Right cardiac atrium (tissue), 5 donors: Measurements from ENCODE around the gene HPRT1. TPM values are rescaled to one million over a fixed set of nuclear protein-coding genes. Genes with fewer than 3 reads are reported as not detected.

Source experiments
- ATAC-seq, 2 donors: fragments of 200-7000 bp; cut with Tn5 transposase; one replicate each; pipeline versions ENCODE4 v1.8.0 to v1.9.1; 2020; ENCODE audit warnings: moderate library complexity in 2 of 2, mild to moderate bottlenecking in 1 of 2
- DNase-seq, 3 donors: peaks; one replicate each; pipeline ENCODE4 v3.0.0-alpha.2; 2020
- H3K27ac ChIP-seq: one replicate; pipeline ENCODE4 v1.5.1; 2013; ENCODE audit warnings: mild to moderate bottlenecking, low read length, control low read depth, moderate library complexity
- H3K27me3 ChIP-seq: one replicate; pipeline ENCODE4 v1.6.1; 2013; ENCODE audit not compliant: control insufficient read depth, insufficient read depth
- H3K4me1 ChIP-seq: one replicate; pipeline ENCODE4 v1.6.1; 2013; ENCODE audit warnings: low read length; ENCODE audit not compliant: control insufficient read depth, insufficient read depth
- H3K4me3 ChIP-seq: one replicate; pipeline ENCODE4 v1.5.1; 2013; ENCODE audit warnings: low read length, control low read depth
- H3K9me3 ChIP-seq: one replicate; pipeline ENCODE4 v1.6.1; 2013; ENCODE audit warnings: low read length; ENCODE audit not compliant: control insufficient read depth
- WGBS: extraction: QIAGEN DNeasy Blood & Tissue Kit; methylation state at CpG from one replicate; pipeline ENCODE4 v1.1.7; 2013; 5-methylcytosine and 5-hydroxymethylcytosine counted together
- intact Hi-C, 4 donors: fragments of 100-400 bp; cut with DNase I; formaldehyde crosslinking; loops; one replicate each; pipeline versions ENCODE4 v1.11.0 to v1.14.0; 2022 to 2023
- long read RNA-seq, 4 donors: library from polyadenylated mRNA; unstranded; transcript quantifications; one replicate each; pipeline ENCODE4 v2.0.0, GENCODE V29; 2020 to 2021
- polyA plus RNA-seq: library from polyadenylated mRNA; stranded (reverse); fragments of 200-250 nt; gene quantifications from one replicate; pipeline ENCODE4 v1.2.3, GENCODE V29; 2013
- total RNA-seq, 4 donors: library from RNA; stranded (reverse); fragmentation: NEBNext Ultra II Directional; extraction: Animal tissue kit (Norgen Biotek cat#: 25700); gene quantifications; one replicate each; pipeline ENCODE4 v1.2.1, GENCODE V29; 2021
- donor health status: healthy with polysubstance abuse.
- donor health status: DM: no; HTN: yes; CAD: no.
- donor health status: DM: no; HTN: no; CAD: no.
- donor health status: DM: no; HTN: yes; CAD: no; lungs with severe emphysema.
- donor health status: DM: yes; HTN: yes; CAD: no.

The HPRT1 gene, protein sequence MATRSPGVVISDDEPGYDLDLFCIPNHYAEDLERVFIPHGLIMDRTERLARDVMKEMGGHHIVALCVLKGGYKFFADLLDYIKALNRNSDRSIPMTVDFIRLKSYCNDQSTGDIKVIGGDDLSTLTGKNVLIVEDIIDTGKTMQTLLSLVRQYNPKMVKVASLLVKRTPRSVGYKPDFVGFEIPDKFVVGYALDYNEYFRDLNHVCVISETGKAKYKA
- total RNA-seq = 10 to 100 TPM; 20.5 to 24.2 (median 21.8) TPM
- polyA plus RNA-seq = 31.3 TPM
- long read RNA-seq, donor 1, partial matches to known transcripts = 0 of 3 reads
- long read RNA-seq, donor 1, other reads (novel, unspliced or antisense) = 1 of 3 reads
- long read RNA-seq, donor 2, partial matches to known transcripts = 0 of 1 reads
- long read RNA-seq, donor 2, other reads (novel, unspliced or antisense) = 0 of 1 reads
- long read RNA-seq, donor 3, partial matches to known transcripts = 0 of 1 reads
- long read RNA-seq, donor 3, other reads (novel, unspliced or antisense) = 0 of 1 reads
- long read RNA-seq, donor 4, partial matches to known transcripts = 0 of 2 reads
- long read RNA-seq, donor 4, other reads (novel, unspliced or antisense) = 1 of 2 reads

DNA sequence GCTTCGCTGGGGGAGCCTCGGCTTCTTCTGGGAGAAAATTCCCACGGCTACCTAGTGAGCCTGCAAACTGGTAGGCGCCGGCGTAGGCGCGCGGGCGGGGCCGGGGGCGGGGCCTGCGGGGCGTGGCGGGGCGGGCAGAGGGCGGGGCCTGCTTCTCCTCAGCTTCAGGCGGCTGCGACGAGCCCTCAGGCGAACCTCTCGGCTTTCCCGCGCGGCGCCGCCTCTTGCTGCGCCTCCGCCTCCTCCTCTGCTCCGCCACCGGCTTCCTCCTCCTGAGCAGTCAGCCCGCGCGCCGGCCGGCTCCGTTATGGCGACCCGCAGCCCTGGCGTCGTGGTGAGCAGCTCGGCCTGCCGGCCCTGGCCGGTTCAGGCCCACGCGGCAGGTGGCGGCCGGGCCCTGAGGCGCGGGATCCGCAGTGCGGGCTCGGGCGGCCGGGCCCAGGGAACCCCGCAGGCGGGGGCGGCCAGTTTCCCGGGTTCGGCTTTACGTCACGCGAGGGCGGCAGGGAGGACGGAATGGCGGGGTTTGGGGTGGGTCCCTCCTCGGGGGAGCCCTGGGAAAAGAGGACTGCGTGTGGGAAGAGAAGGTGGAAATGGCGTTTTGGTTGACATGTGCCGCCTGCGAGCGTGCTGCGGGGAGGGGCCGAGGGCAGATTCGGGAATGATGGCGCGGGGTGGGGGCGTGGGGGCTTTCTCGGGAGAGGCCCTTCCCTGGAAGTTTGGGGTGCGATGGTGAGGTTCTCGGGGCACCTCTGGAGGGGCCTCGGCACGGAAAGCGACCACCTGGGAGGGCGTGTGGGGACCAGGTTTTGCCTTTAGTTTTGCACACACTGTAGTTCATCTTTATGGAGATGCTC, at the start of gene HPRT1:
TSS of gene HPRT1 (plus strand) at position 161 of the 857 bp plus-strand sequence. CDS start at position 308, 147 bp downstream.
- peaks cover 2% of the 10 kb centered on the region for H3K4me1 ChIP-seq
- peak within 1 kb of the TSS; percentile 99 for H3K4me3 ChIP-seq
- peak within 1 kb of the TSS; percentile 96 for H3K27ac ChIP-seq
- ATAC-seq (peak; percentile 99 to 100), DNase-seq (peak; percentile 83 to 94 (median 93))
- H3K9me3 ChIP-seq = no peaks in the 10 kb centered on the region
- 1% methylated on average over 56 of the region's 85 CpGs for WGBS
- intact Hi-C loops = no loop called here
- no peaks in the 10 kb centered on the region for H3K27me3 ChIP-seq

DNA sequence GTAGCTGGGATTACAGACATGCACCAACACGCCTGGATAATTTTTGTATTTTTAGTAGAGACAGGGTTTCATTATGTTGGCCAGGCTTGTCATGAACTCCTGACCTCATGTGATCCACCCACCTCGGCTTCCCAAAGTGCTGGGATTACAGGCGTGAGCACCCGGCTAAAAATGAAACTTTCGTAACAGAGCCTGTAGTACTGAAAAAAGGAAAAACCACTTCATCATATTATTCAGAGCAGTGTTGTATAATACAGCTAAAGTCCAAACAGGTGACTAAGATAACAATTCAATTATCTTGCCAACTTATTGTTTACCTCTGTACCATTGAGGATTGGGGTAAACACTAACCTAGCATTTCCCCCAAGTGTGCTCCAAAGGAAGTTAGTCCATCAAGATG, 43.9 kb upstream of the HPRT1 start:
- no peak overlapping the region for H3K4me3 ChIP-seq
- H3K9me3 ChIP-seq = no peaks in the 10 kb centered on the region
- H3K27ac ChIP-seq = no peak overlapping the region
- WGBS = 90% methylated on average over 5 of the region's 5 CpGs
- no peak for ATAC-seq
- intact Hi-C loops = no loop called here
- no peaks in the 10 kb centered on the region for H3K27me3 ChIP-seq
- no peaks in the 10 kb centered on the region for H3K4me1 ChIP-seq
- no peak for DNase-seq

DNA sequence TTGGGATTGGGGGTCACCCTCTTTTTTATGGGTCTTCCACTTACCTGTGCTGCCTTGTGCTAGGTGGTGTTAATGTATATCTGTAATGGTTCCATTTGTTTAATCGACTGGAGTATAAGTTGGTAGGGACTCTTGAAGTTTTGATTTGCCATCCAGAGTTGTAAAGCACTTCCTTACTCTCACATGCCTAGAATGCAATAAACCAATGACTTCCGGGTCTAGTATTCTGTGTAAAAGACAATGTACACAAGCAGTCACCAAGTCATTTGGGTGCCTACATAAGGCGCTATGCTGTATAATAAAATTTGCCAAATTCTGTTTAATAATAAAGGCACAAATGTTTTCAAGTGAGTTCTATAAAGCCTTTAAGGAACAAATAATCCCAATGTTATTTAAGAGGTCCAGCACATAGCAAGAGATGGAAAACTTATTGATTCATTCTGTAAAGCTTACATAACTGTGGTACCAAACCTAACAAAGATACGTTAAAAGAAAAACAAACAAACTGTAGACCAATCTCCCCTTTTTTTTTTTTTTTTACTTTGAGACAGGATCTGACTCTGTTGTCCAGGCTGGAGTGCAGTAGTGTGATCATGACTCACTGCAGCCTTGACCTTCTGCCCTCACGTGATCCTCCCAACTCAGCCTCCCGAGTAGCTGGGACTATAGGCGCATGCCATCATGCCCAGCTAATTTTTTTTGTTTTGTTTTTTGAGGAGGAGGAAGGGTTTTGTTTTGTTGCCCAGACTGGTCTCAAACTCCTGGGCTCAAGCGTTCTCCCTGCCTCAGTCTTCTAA, 41.5 kb upstream of the HPRT1 start:
- Histone ChIP-seq H3K4me1 (no peaks in the 10 kb centered on the region), H3K27me3 (no peaks in the 10 kb centered on the region), H3K9me3 (no peaks in the 10 kb centered on the region), H3K27ac (no peak overlapping the region), H3K4me3 (no peak overlapping the region)
- intact Hi-C loops = no loop called here
- ATAC-seq (no peak), DNase-seq (no peak)
- 90% methylated on average over 8 of the region's 8 CpGs for WGBS

DNA sequence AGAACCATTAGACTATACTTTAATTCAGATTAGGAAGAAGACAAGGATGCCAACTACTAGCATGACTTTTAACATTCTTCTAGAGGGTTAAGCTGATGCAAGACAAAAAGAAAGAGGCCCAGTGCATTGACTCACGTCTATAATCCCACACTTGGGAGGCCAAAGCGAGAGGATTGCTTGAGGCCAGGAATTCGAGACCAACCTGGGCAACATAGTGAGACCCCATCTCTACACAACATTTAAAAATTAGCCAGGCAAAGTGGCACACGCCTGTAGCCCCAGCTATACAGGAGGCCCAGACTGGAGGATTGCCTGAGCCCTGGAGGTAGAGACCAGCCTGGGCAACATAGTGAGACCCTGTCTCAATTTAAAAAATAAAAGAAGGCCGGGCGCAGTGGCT, 40.2 kb upstream of the HPRT1 start:
- no peaks in the 10 kb centered on the region for H3K9me3 ChIP-seq
- ATAC-seq (no peak), DNase-seq (no peak)
- H3K4me1 ChIP-seq = no peaks in the 10 kb centered on the region
- H3K27ac ChIP-seq = no peak overlapping the region
- no peak overlapping the region for H3K4me3 ChIP-seq
- H3K27me3 ChIP-seq = no peaks in the 10 kb centered on the region
- 91% methylated on average over 6 of the region's 6 CpGs for WGBS
- intact Hi-C loops = no loop called here

DNA sequence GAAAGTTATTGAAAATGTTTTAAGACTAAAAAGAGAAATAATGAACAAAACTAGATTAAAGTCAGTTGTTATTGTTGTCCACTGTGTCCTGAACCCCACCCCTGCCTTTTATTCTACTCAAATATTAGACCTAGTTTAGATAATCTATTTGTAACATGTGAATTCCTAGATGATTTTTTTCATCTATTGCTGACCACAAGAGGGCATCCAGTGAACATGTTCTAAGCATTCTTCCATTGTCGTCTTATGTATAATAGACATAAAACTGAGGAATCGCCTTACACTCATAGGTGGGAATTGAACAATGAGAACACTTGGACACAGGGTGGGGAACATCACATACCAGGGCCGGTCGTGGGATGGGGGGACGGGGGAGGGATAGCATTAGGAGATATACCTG, 36.4 kb upstream of the HPRT1 start:
- H3K4me3 ChIP-seq = no peak overlapping the region
- no peak for ATAC-seq
- no peaks in the 10 kb centered on the region for H3K9me3 ChIP-seq
- no peak overlapping the region for H3K27ac ChIP-seq
- DNase-seq = no peak
- H3K4me1 ChIP-seq = no peaks in the 10 kb centered on the region
- intact Hi-C loops = no loop called here
- no peaks in the 10 kb centered on the region for H3K27me3 ChIP-seq
- WGBS = 50% methylated on average over 5 of the region's 5 CpGs

DNA sequence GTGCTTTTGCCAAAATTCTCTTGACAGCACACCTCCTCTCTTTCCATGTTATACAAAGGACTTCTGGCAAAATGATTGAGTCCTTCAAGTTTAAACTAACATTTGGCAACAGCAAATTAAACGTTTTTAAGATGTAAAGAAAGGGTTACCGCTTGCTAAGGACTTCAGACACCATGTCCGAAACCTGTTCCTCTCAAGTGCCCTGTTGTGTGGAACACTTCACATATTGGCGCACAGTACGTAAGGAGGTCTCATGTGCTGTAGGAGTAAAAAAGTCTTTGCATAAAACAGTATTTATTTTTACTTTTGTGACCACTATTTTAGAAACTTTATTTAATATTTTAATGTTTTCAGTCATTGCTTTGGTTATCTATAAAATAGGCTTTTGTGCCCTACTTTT, 33.7 kb upstream of the HPRT1 start:
- intact Hi-C loops = no loop called here
- H3K27me3 ChIP-seq = no peaks in the 10 kb centered on the region
- no peak overlapping the region for H3K4me3 ChIP-seq
- no peak for DNase-seq
- 84% methylated on average over 5 of the region's 5 CpGs for WGBS
- no peak overlapping the region for H3K27ac ChIP-seq
- ATAC-seq = no peak
- H3K9me3 ChIP-seq = no peaks in the 10 kb centered on the region
- no peaks in the 10 kb centered on the region for H3K4me1 ChIP-seq

DNA sequence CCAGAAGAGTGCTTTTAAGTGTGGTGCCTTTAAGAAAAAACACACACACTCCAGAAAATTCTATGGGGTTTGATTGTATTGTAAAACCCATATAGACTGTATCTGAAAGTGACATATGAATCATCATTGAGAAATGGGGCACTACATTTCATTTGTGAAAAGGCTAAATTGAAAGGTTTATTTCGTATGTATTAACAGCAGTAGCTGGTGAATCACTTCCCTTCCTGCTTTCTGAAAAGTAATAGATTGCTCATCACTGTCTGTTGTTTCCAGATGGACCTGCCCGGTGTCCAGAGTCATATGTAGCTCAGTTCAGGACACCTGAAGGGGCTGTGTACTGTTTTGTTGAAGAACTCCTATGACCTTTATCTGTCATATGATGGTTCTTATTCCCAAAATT, 28.1 kb upstream of the HPRT1 start:
- no peak for ATAC-seq
- intact Hi-C loops = no loop called here
- H3K9me3 ChIP-seq = no peaks in the 10 kb centered on the region
- H3K4me3 ChIP-seq = no peak overlapping the region
- WGBS = 76% methylated on average over 2 of the region's 2 CpGs
- no peak overlapping the region for H3K27ac ChIP-seq
- no peaks in the 10 kb centered on the region for H3K27me3 ChIP-seq
- H3K4me1 ChIP-seq = no peaks in the 10 kb centered on the region
- DNase-seq = no peak

DNA sequence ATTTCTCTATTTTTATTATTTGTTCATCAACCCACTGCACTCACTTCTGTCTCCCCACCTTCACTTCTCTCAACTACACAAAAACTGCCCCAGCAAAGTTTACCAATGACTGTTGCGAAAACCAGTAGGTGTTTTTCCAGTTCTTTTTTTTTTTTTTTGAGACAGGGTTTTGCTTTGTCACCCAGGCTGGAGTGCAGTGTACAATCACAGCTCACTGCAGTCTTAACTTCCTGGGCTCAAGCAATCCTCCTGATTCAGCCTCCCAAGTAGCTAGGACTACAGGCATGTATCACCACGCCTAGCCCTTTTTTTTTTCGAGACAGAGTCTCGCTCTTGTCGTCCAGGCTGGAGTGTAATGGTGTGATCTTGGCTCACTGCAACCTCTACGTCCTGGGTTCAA, 24.1 kb upstream of the HPRT1 start:
- 93% methylated on average over 6 of the region's 6 CpGs for WGBS
- intact Hi-C loops = no loop called here

DNA sequence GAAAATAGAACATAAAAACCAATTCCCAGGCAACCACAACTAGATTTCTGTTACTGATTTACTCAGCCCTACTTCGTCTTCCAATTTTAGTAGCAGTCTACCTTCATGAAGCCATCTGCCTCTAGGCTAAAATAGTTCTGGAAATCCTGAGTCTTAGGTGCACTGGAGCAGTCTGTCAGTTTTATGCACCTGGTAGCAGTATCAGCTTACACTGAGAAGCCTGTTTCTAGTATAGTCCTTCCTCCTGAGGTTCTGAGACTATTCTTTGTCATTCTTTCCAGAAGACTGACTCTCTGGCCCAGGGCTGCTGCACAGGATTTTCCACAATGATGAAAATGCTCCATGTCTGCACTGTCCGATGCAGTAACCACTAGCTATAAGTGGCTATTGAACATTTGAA, 16.9 kb upstream of the HPRT1 start:
- Histone ChIP-seq H3K4me1 (no peaks in the 10 kb centered on the region), H3K27me3 (no peaks in the 10 kb centered on the region), H3K9me3 (no peaks in the 10 kb centered on the region), H3K4me3 (no peak overlapping the region), H3K27ac (no peak overlapping the region)
- DNase-seq (no peak), ATAC-seq (no peak)
- intact Hi-C loops = no loop called here
- WGBS = 84% methylated on average over 2 of the region's 2 CpGs

More for the DNA sequence above, 24.1 kb upstream of the HPRT1 start:
- Histone ChIP-seq H3K27me3 (no peaks in the 10 kb centered on the region), H3K27ac (no peak overlapping the region), H3K4me1 (no peaks in the 10 kb centered on the region), H3K4me3 (no peak overlapping the region), H3K9me3 (no peaks in the 10 kb centered on the region)
- DNase-seq (no peak), ATAC-seq (no peak)

DNA sequence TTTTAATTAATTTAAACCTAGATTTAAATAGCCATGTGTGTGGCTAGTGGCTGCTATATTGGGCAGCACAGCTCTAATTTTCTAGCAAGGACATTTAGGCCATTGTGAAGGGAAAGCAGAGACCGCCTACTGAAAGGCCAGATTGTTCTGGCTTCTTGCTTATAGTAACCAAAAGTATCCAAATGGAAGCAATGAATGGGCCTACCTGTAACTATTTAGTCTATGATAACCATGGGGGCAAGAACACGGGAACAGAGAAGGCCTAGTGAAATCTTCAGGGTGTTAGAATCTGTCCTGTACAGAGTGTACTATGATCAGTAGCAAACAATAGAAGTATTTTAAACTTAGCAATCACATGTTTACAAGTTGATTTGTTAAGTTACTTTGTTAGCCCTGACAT, 16.5 kb upstream of the HPRT1 start:
- no peak for ATAC-seq
- no peak overlapping the region for H3K27ac ChIP-seq
- no peaks in the 10 kb centered on the region for H3K9me3 ChIP-seq
- no peak for DNase-seq
- no peaks in the 10 kb centered on the region for H3K4me1 ChIP-seq
- no peak overlapping the region for H3K4me3 ChIP-seq
- WGBS = 74% methylated on average over 2 of the region's 2 CpGs
- intact Hi-C loops = no loop called here
- no peaks in the 10 kb centered on the region for H3K27me3 ChIP-seq
